Gastroesophageal sphincter (tissue), 3 donors: ENCODE measurements around the gene CP.

Source experiments
- CTCF ChIP-seq, 4 experiments: fragments of 200-600 bp in 2 of 4; fragments of 450-650 bp in 2 of 4; sonication (generic) in 1 of 4; IDR thresholded peaks; one replicate each; pipeline ENCODE4 v1.5.1; 2017 to 2019; ENCODE audit warnings: antibody characterized with exemption in 4 of 4, mild to moderate bottlenecking in 2 of 4, moderate library complexity in 2 of 4
- EP300 ChIP-seq: sonication (generic); formaldehyde crosslinking; IDR thresholded peaks from one replicate; pipeline ENCODE4 v1.6.1; 2017; ENCODE audit warnings: antibody characterized with exemption, mild to moderate bottlenecking
- POLR2A ChIP-seq, 2 donors: fragments of 450-650 bp; IDR thresholded peaks; one replicate each; pipeline ENCODE4 v1.6.1; 2017; ENCODE audit warnings: antibody characterized with exemption in 2 of 2, mild to moderate bottlenecking in 2 of 2, moderate library complexity in 1 of 2

GRCh38 chr3:149179220-149179619, 42.4 kb downstream of the CP start:
- no peak for TF ChIP-seq CTCF (IDR thresholded peaks at IDR 0.05)
- TF ChIP-seq POLR2A (IDR thresholded peaks at IDR 0.05), result no peak
- no peak for TF ChIP-seq EP300
